IMR-90 (cell line): ENCODE data around the gene CRYZL1. TPM values are rescaled to one million over a fixed set of nuclear protein-coding genes. Genes with fewer than 3 reads are reported as not detected.

Experiments
- ATAC-seq: fragments of 200-7000 bp; cut with Tn5 transposase; 2 replicates; pipeline ENCODE4 v1.9.1; 2020; ENCODE audit warnings: low read depth, mild to moderate bottlenecking, moderate library complexity
- BruUV-seq: library from RNA; stranded (reverse); fragments of 400-500 nt; replicated peaks from 2 replicates; lab custom pipeline; 2021; lab: Mats Ljungman, UMichigan
- CTCF ChIA-PET: fragments of 300-600 bp; formaldehyde crosslinking; extraction: SDS; loops from one replicate; lab custom pipeline; 2021; ENCODE audit warnings: antibody characterized with exemption; lab: Yijun Ruan, JAX
- POLR2A ChIA-PET: fragments of 300-600 bp; sonication (Branson Sonifier 250); formaldehyde crosslinking; loops from one replicate; lab custom pipeline; 2022; ENCODE audit warnings: antibody characterized with exemption; ENCODE audit not compliant: unreplicated experiment; lab: Charles Lee
- DNase-seq: peaks from one replicate; pipeline ENCODE4 v3.0.0; 2013
- H2AFZ ChIP-seq: replicated peaks from 2 replicates; pipeline ENCODE3; 2013; ENCODE audit warnings: low read length, mild to moderate bottlenecking; ENCODE audit not compliant: poor library complexity
- H2AK5ac ChIP-seq: 2 replicates; pipeline ENCODE4 v1.6.1; 2013; ENCODE audit warnings: low read depth, low read length, inconsistent platforms
- H2AK9ac ChIP-seq: replicated peaks from 2 replicates; pipeline ENCODE3; 2013; ENCODE audit warnings: mild to moderate bottlenecking, low read depth, low read length, moderate library complexity; ENCODE audit not compliant: poor library complexity
- H2BK120ac ChIP-seq: 2 replicates; pipeline ENCODE4 v1.6.1; 2013; ENCODE audit warnings: low read depth, low read length, inconsistent platforms
- H2BK15ac ChIP-seq: 3 replicates; pipeline ENCODE4 v1.6.1; 2013; ENCODE audit warnings: low read depth, low read length, inconsistent platforms
- H2BK20ac ChIP-seq: 2 replicates; pipeline ENCODE4 v1.6.1; 2013; ENCODE audit warnings: low read depth, mild to moderate bottlenecking, inconsistent platforms, low read length, moderate library complexity
- H2BK5ac ChIP-seq: 2 replicates; pipeline ENCODE4 v1.6.1; 2013; ENCODE audit warnings: mild to moderate bottlenecking, low read depth, low read length, inconsistent platforms; ENCODE audit not compliant: poor library complexity, severe bottlenecking
- H3K14ac ChIP-seq: replicated peaks from 2 replicates; pipeline ENCODE4 v1.6.1; 2013; ENCODE audit warnings: low read depth, low read length, inconsistent platforms
- H3K18ac ChIP-seq: 2 replicates; pipeline ENCODE4 v1.6.1; 2013; ENCODE audit warnings: low read depth, low read length, control low read depth
- H3K23ac ChIP-seq: 2 replicates; pipeline ENCODE4 v1.6.1; 2013; ENCODE audit warnings: low read depth, low read length, inconsistent platforms
- H3K27ac ChIP-seq: 2 replicates; pipeline ENCODE4 v1.5.1; 2013; ENCODE audit warnings: mild to moderate bottlenecking, control low read depth, low read length; ENCODE audit not compliant: insufficient read depth
- H3K27me3 ChIP-seq: 2 replicates; pipeline ENCODE4 v1.6.1; 2013; ENCODE audit warnings: low read length; ENCODE audit not compliant: control insufficient read depth, insufficient read depth
- H3K36me3 ChIP-seq: 2 replicates; pipeline ENCODE4 v1.6.1; 2013; ENCODE audit warnings: low read length, mixed read lengths; ENCODE audit not compliant: control insufficient read depth, insufficient read depth
- H3K4ac ChIP-seq: 2 replicates; pipeline ENCODE4 v1.6.1; 2013; ENCODE audit warnings: low read depth, low read length, inconsistent platforms
- H3K4me1 ChIP-seq: 2 replicates; pipeline ENCODE4 v1.6.1; 2013; ENCODE audit warnings: low read length, mixed read lengths; ENCODE audit not compliant: control insufficient read depth, insufficient read depth
- H3K4me2 ChIP-seq: 2 replicates; pipeline ENCODE4 v1.6.1; 2013; ENCODE audit warnings: low read depth, mild to moderate bottlenecking, control low read depth, low read length, moderate library complexity
- H3K4me3 ChIP-seq: 2 replicates; pipeline ENCODE4 v1.5.1; 2013; ENCODE audit warnings: low read depth, mild to moderate bottlenecking, control low read depth, low read length, moderate library complexity; ENCODE audit not compliant: insufficient read depth
- H3K56ac ChIP-seq: 2 replicates; pipeline ENCODE4 v1.6.1; 2013; ENCODE audit warnings: low read length, inconsistent platforms; ENCODE audit not compliant: insufficient read depth; ENCODE audit errors: extremely low read depth
- H3K79me1 ChIP-seq, 2 experiments: 2 replicates each; pipeline ENCODE4 v1.6.1; 2013; ENCODE audit warnings: low read length in 2 of 2, inconsistent platforms in 1 of 2, low read depth in 1 of 2
- H3K9ac ChIP-seq: 2 replicates; pipeline ENCODE4 v1.6.1; 2013; ENCODE audit warnings: low read depth, low read length, control low read depth
- H3K9me1 ChIP-seq: 2 replicates; pipeline ENCODE4 v1.6.1; 2013; ENCODE audit warnings: low read length, inconsistent platforms; ENCODE audit not compliant: insufficient read depth
- H3K9me3 ChIP-seq: 2 replicates; pipeline ENCODE4 v1.6.1; 2013; ENCODE audit warnings: low read length; ENCODE audit not compliant: control insufficient read depth, insufficient read depth
- H4K20me1 ChIP-seq: 2 replicates; pipeline ENCODE4 v1.6.1; 2013; ENCODE audit warnings: low read length, inconsistent platforms; ENCODE audit not compliant: insufficient read depth
- H4K5ac ChIP-seq: 2 replicates; pipeline ENCODE4 v1.6.1; 2013; ENCODE audit warnings: mild to moderate bottlenecking, low read depth, low read length, control low read depth
- H4K8ac ChIP-seq, 2 experiments: 2 replicates each; pipeline ENCODE4 v1.6.1; 2013; ENCODE audit warnings: low read depth in 2 of 2, low read length in 2 of 2, control low read depth in 1 of 2, inconsistent platforms in 1 of 2
- H4K91ac ChIP-seq: 2 replicates; pipeline ENCODE4 v1.6.1; 2013; ENCODE audit warnings: low read depth, low read length, inconsistent platforms; ENCODE audit not compliant: insufficient read depth
- BHLHE40 ChIP-seq: fragments of 150-350 bp; IDR thresholded peaks from 2 replicates; pipeline ENCODE4 v1.6.1; 2016; ENCODE audit warnings: mild to moderate bottlenecking, low read depth, low read length
- CEBPB ChIP-seq: IDR thresholded peaks from 2 replicates; pipeline ENCODE4 v1.6.1; 2012; ENCODE audit warnings: low read depth, low read length, improper control_type of control experiment
- CHD1 ChIP-seq: IDR thresholded peaks from 2 replicates; pipeline ENCODE4 v1.6.1; 2012; ENCODE audit warnings: low read depth, low read length, improper control_type of control experiment
- CTCF ChIP-seq: conservative IDR thresholded peaks from 2 replicates; pipeline ENCODE4 v1.5.1; 2012; ENCODE audit warnings: mild to moderate bottlenecking, low read depth, low read length, improper control_type of control experiment
- ELK1 ChIP-seq: fragments of 150-350 bp; IDR thresholded peaks from 2 replicates; pipeline ENCODE4 v1.6.1; 2016; ENCODE audit warnings: low read depth, mild to moderate bottlenecking, low read length, moderate library complexity, borderline replicate concordance
- MAZ ChIP-seq: IDR thresholded peaks from 2 replicates; pipeline ENCODE4 v1.6.1; 2012; ENCODE audit warnings: low read depth, mild to moderate bottlenecking, low read length, improper control_type of control experiment, moderate library complexity, borderline replicate concordance
- MXI1 ChIP-seq: IDR thresholded peaks from 2 replicates; pipeline ENCODE4 v1.6.1; 2012; ENCODE audit warnings: low read depth, mild to moderate bottlenecking, low read length, moderate library complexity, borderline replicate concordance
- NFE2L2 ChIP-seq: fragments of 150-350 bp; IDR thresholded peaks from 2 replicates; pipeline ENCODE4 v1.6.1; 2016; ENCODE audit warnings: low read depth, mild to moderate bottlenecking, low read length
- POLR2A ChIP-seq: IDR thresholded peaks from 2 replicates; pipeline ENCODE4 v1.6.1; 2012; ENCODE audit warnings: mild to moderate bottlenecking, low read depth, low read length
- RAD21 ChIP-seq: IDR thresholded peaks from 2 replicates; pipeline ENCODE4 v1.6.1; 2012; ENCODE audit warnings: low read length, improper control_type of control experiment
- RCOR1 ChIP-seq: IDR thresholded peaks from 2 replicates; pipeline ENCODE4 v1.6.1; 2012; ENCODE audit warnings: mild to moderate bottlenecking, low read length, improper control_type of control experiment; ENCODE audit not compliant: insufficient replicate concordance
- RFX5 ChIP-seq: IDR thresholded peaks from 2 replicates; pipeline ENCODE4 v1.8.0; 2012; ENCODE audit warnings: low read depth, mild to moderate bottlenecking, low read length, moderate library complexity
- SMC3 ChIP-seq: fragments of 150-350 bp; IDR thresholded peaks from 2 replicates; pipeline ENCODE4 v1.6.1; 2016; ENCODE audit warnings: low read depth, mild to moderate bottlenecking, antibody characterized with exemption, low read length, moderate library complexity
- USF2 ChIP-seq: fragments of 150-350 bp; IDR thresholded peaks from 2 replicates; pipeline ENCODE4 v1.6.1; 2017; ENCODE audit warnings: mild to moderate bottlenecking, antibody characterized with exemption, low read length, low read depth
- WGBS, 2 experiments: methylation state at CpG; one replicate each; pipeline versions ENCODE4 v1.1.5 to v1.1.7; 2013; ENCODE audit warnings: missing lambda C conversion rate in 2 of 2; ENCODE audit not compliant: insufficient read length in 1 of 2; ENCODE audit errors: extremely low coverage in 2 of 2; 5-methylcytosine and 5-hydroxymethylcytosine counted together
- dilution Hi-C: fragments of 300-500 bp; cut with HindIII; formaldehyde crosslinking; loops from one replicate; pipeline ENCODE4 v1.14.3; 2018; ENCODE audit warnings: low sequenced_read_pairs; ENCODE audit not compliant: unreplicated experiment
- in situ Hi-C: fragments of 300-500 bp; cut with MboI; formaldehyde crosslinking; loops from 3 replicates; pipeline ENCODE4 v1.14.3; 2019; ENCODE audit warnings: low sequenced_read_pairs, inconsistent platforms, mixed read lengths
- intact Hi-C: fragments of 100-400 bp; cut with micrococcal nuclease; formaldehyde crosslinking; loops from 2 replicates; pipeline ENCODE4 v1.10.0; 2022
- polyA plus RNA-seq, 3 experiments: library from polyadenylated mRNA; depleted of rRNA; stranded (reverse); fragments of >200 nt; gene quantifications; 2 replicates each; pipeline ENCODE4 v1.2.3, GENCODE V29; 2012; ENCODE audit warnings: low replicate concordance in 1 of 3
- total RNA-seq: library from RNA; depleted of rRNA; stranded (reverse); fragments of >200 nt; gene quantifications from 2 replicates; pipeline ENCODE4 v1.2.3, GENCODE V29; 2012

Gene CRYZL1
- total and polyA plus RNA-seq, 2 of the 4 experiments (the other 2 are of a cell fraction), result 19.9 to 28.5 TPM

- Histone ChIP-seq H3K9me1 (peaks cover 15% of the 10 kb centered on the region), H2AFZ (no peak overlapping the region), H2BK15ac (no peak overlapping the region), H2BK5ac (no peak overlapping the region), H3K23ac (no peak overlapping the region), H3K4me3 (no peak overlapping the region), H3K27me3 (no peaks in the 10 kb centered on the region), H3K27ac (no peak overlapping the region), H4K20me1 (peaks cover 58% of the 10 kb centered on the region), H2AK5ac (no peak overlapping the region), H2AK9ac (no peak overlapping the region), H2BK120ac (no peak overlapping the region), H3K79me1 (peaks cover 34 to 72% of the 10 kb centered on the region in 2 experiments), H2BK20ac (no peak overlapping the region), H3K36me3 (no peaks in the 10 kb centered on the region), H3K4me2 (no peak overlapping the region), H3K9me3 (no peaks in the 10 kb centered on the region), H3K18ac (no peak overlapping the region), H4K8ac (no peak overlapping the region), H4K91ac (no peak overlapping the region), H3K4me1 (peaks cover 7% of the 10 kb centered on the region), H4K5ac (no peak overlapping the region), H3K9ac (no peak overlapping the region), H3K56ac (no peak overlapping the region), H3K14ac (no peak overlapping the region), H3K4ac (no peak overlapping the region)
- no peak for ATAC-seq
- dilution Hi-C loops (no loop called here), intact Hi-C loops (no loop called here), in situ Hi-C loops (no loop called here)
- POLR2A ChIA-PET, result no interaction called here
- no TSS peak for BruUV-seq
- no peak for TF ChIP-seq MAZ
- no peak for TF ChIP-seq CHD1
- no peak for TF ChIP-seq SMC3
- no peak for TF ChIP-seq POLR2A
- no peak for TF ChIP-seq ELK1
- no peak for TF ChIP-seq RCOR1
- TF ChIP-seq USF2, result no peak
- no peak for TF ChIP-seq RAD21
- TF ChIP-seq RFX5, result no peak
- no peak for TF ChIP-seq CTCF
- TF ChIP-seq NFE2L2, result no peak
- no peak for TF ChIP-seq MXI1
- no peak for TF ChIP-seq BHLHE40
- no peak for TF ChIP-seq CEBPB
- no peak for DNase-seq
- 50% methylated on average over 1 of the region's 5 CpGs; no CpG with 5 or more reads in 1 of the 2 experiments for WGBS, 2 experiments
- CTCF ChIA-PET, result interaction anchor here (0.7 kb wide), 1 partner anchor 34 kb away, joined by 4 read pairs; no protein-coding TSS in a partner anchor
Measured at GRCh38 chr21:33690874-33691273, 49.3 kb upstream of the CRYZL1 start.
